GM23338 (cell line): ENCODE measurements around the gene ZNRD2. TPM values are rescaled to one million over a fixed set of nuclear protein-coding genes. Genes with fewer than 3 reads are reported as not detected.

ENCODE experiments used
- ATAC-seq: fragments of 200-7000 bp; cut with Tn5 transposase; 3 replicates; pipeline ENCODE4 v1.9.1; 2020
- DNase-seq: peaks from one replicate; pipeline ENCODE4 v3.0.0-alpha.2; 2015; ENCODE audit warnings: low spot score
- H2AFZ ChIP-seq: fragments of 200-600 bp; sonication (generic); 2 replicates; pipeline ENCODE4 v1.8.0; 2016; ENCODE audit warnings: antibody characterized with exemption, mild to moderate bottlenecking, moderate library complexity
- H3F3A ChIP-seq: fragments of 200-600 bp; sonication (generic); replicated peaks from 2 replicates; pipeline ENCODE4 v1.8.0; 2017; ENCODE audit warnings: antibody characterized with exemption, mixed run types, low read depth
- H3K27ac ChIP-seq: fragments of 200-600 bp; sonication (generic); 2 replicates; pipeline ENCODE4 v1.6.1; 2016; ENCODE audit warnings: low read depth
- H3K27me3 ChIP-seq: fragments of 200-600 bp; sonication (generic); 2 replicates; pipeline ENCODE4 v1.8.0; 2016; ENCODE audit warnings: mild to moderate bottlenecking, mixed run types, moderate library complexity; ENCODE audit not compliant: insufficient read depth
- H3K36me3 ChIP-seq: fragments of 200-600 bp; sonication (generic); 2 replicates; pipeline ENCODE4 v1.8.0; 2016; ENCODE audit warnings: mild to moderate bottlenecking; ENCODE audit not compliant: insufficient read depth
- H3K4me1 ChIP-seq: fragments of 200-600 bp; sonication (generic); 2 replicates; pipeline ENCODE4 v1.8.0; 2016; ENCODE audit warnings: mild to moderate bottlenecking, moderate library complexity; ENCODE audit not compliant: insufficient read depth
- H3K4me2 ChIP-seq: fragments of 200-600 bp; sonication (generic); 2 replicates; pipeline ENCODE4 v1.7.1; 2017; ENCODE audit warnings: mixed run types
- H3K4me3 ChIP-seq: fragments of 200-600 bp; sonication (generic); 2 replicates; pipeline ENCODE4 v1.6.1; 2016; ENCODE audit warnings: mixed run types
- H3K79me2 ChIP-seq: fragments of 200-600 bp; sonication (generic); replicated peaks from 2 replicates; pipeline ENCODE4 v1.8.0; 2017; ENCODE audit warnings: mild to moderate bottlenecking; ENCODE audit not compliant: insufficient read depth
- H3K9me2 ChIP-seq: fragments of 200-600 bp; sonication (generic); 2 replicates; pipeline ENCODE4 v1.8.0; 2017; ENCODE audit not compliant: insufficient read depth
- H4K20me1 ChIP-seq: fragments of 200-600 bp; sonication (generic); replicated peaks from 2 replicates; pipeline ENCODE4 v1.8.0; 2017; ENCODE audit warnings: mild to moderate bottlenecking; ENCODE audit not compliant: insufficient read depth
- H3K27ac Mint-ChIP-seq: 2 replicates; pipeline ENCODE4 v1.8.0; 2020; ENCODE audit warnings: inconsistent platforms, mild to moderate bottlenecking, moderate library complexity, mixed read lengths
- H3K27me3 Mint-ChIP-seq: 3 replicates; pipeline ENCODE4 v1.8.0; 2022; ENCODE audit warnings: low read depth, mild to moderate bottlenecking, moderate library complexity, mixed read lengths, inconsistent platforms; ENCODE audit not compliant: insufficient read depth, poor library complexity
- H3K36me3 Mint-ChIP-seq: 3 replicates; pipeline ENCODE4 v1.8.0; 2021; ENCODE audit warnings: low read depth, mild to moderate bottlenecking, inconsistent platforms, moderate library complexity, mixed read lengths
- H3K4me1 Mint-ChIP-seq: 3 replicates; pipeline ENCODE4 v1.8.0; 2020; ENCODE audit warnings: mild to moderate bottlenecking, inconsistent platforms, mixed read lengths
- H3K4me3 Mint-ChIP-seq: 3 replicates; pipeline ENCODE4 v1.8.0; 2021; ENCODE audit warnings: moderate library complexity, mild to moderate bottlenecking, inconsistent platforms, mixed read lengths
- H3K9me3 Mint-ChIP-seq: 3 replicates; pipeline ENCODE4 v1.8.0; 2020; ENCODE audit warnings: moderate library complexity, mild to moderate bottlenecking, inconsistent platforms, mixed read lengths
- EZH2 ChIP-seq: fragments of 200-600 bp; sonication (generic); IDR thresholded peaks from one replicate; pipeline ENCODE4 v1.8.0; 2017; ENCODE audit warnings: antibody characterized with exemption, mild to moderate bottlenecking, low read depth; ENCODE audit not compliant: unreplicated experiment
- EZH2phosphoT487 ChIP-seq: fragments of 200-600 bp; sonication (generic); IDR thresholded peaks from one replicate; pipeline ENCODE4 v1.8.1; 2018; ENCODE audit warnings: antibody characterized with exemption; ENCODE audit not compliant: unreplicated experiment
- NANOG ChIP-seq: IDR thresholded peaks from 2 replicates; pipeline ENCODE4 v1.6.1; 2016; ENCODE audit warnings: antibody characterized with exemption, borderline replicate concordance
- ZNF114 ChIP-seq: fragments of 250-450 bp; sonication (Bioruptor Pico); IDR thresholded peaks from 2 replicates; pipeline ENCODE4 v1.5.0; 2020; ENCODE audit warnings: mild to moderate bottlenecking, moderate library complexity
- polyA plus RNA-seq: library from polyadenylated mRNA; unstranded; fragments of >200 nt; fragmentation: Nextera tagmentation; extraction: Ambion mirVana; gene quantifications from 2 replicates; pipeline ENCODE4 v1.2.1, GENCODE V29; 2016
- total RNA-seq: library from RNA; depleted of rRNA; stranded (reverse); fragments of >200 nt; shearing (Covaris generic); gene quantifications from 2 replicates; pipeline ENCODE4 v1.2.3, GENCODE V29; 2014
- TF ChIP-seq, protein P1 (sequence below): IDR thresholded peaks from one replicate; pipeline ENCODE4 v1.6.1; 2018; ENCODE audit warnings: antibody characterized with exemption; ENCODE audit not compliant: unreplicated experiment
- TF ChIP-seq, protein P2 (sequence below): IDR thresholded peaks from 2 replicates; pipeline ENCODE4 v1.6.1; 2016; ENCODE audit warnings: antibody characterized with exemption
- TF ChIP-seq, protein P3 (sequence below), 2 experiments: fragments of 200-600 bp in 1 of 2; sonication (generic) in 1 of 2; conservative IDR thresholded peaks; 2 replicates each; pipeline versions ENCODE4 v1.5.1 to v1.6.1; 2016 to 2017; ENCODE audit warnings: antibody characterized with exemption in 2 of 2, low read depth in 2 of 2, mild to moderate bottlenecking in 2 of 2, moderate library complexity in 1 of 2

The ZNRD2 gene
- total and polyA plus RNA-seq, 2 experiments from 2014 or later: 78.6 to 148 TPM

DNA sequence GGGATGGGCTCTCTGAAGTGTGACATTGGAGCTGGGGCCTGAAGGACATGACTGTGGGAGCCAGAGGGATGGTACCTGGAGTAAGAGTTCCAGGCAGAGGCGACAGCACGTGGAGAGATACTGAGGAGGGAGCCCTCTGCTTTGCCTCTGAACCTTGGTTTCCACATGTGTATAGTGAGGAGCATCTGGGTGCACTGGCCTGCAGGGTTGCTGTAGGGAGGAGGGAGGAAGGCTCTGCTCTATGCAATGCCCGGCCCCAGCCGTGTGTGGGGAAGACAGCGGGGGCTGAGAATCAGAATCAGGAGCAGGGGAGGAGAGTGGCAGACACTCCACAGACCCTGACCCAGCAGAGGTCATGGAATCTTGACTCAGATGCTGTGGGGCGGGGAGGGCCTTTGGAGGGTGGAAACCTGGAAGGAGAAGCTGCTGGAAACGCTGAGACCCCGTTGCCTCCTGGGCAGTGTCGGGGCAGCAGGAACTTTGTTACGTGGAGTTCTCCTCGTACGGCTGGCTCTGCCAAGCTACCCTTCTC is 41.4 kb upstream of the ZNRD2 start (continued):
- TF ChIP-seq, protein P1, sequence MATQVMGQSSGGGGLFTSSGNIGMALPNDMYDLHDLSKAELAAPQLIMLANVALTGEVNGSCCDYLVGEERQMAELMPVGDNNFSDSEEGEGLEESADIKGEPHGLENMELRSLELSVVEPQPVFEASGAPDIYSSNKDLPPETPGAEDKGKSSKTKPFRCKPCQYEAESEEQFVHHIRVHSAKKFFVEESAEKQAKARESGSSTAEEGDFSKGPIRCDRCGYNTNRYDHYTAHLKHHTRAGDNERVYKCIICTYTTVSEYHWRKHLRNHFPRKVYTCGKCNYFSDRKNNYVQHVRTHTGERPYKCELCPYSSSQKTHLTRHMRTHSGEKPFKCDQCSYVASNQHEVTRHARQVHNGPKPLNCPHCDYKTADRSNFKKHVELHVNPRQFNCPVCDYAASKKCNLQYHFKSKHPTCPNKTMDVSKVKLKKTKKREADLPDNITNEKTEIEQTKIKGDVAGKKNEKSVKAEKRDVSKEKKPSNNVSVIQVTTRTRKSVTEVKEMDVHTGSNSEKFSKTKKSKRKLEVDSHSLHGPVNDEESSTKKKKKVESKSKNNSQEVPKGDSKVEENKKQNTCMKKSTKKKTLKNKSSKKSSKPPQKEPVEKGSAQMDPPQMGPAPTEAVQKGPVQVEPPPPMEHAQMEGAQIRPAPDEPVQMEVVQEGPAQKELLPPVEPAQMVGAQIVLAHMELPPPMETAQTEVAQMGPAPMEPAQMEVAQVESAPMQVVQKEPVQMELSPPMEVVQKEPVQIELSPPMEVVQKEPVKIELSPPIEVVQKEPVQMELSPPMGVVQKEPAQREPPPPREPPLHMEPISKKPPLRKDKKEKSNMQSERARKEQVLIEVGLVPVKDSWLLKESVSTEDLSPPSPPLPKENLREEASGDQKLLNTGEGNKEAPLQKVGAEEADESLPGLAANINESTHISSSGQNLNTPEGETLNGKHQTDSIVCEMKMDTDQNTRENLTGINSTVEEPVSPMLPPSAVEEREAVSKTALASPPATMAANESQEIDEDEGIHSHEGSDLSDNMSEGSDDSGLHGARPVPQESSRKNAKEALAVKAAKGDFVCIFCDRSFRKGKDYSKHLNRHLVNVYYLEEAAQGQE: no peak

DNA sequence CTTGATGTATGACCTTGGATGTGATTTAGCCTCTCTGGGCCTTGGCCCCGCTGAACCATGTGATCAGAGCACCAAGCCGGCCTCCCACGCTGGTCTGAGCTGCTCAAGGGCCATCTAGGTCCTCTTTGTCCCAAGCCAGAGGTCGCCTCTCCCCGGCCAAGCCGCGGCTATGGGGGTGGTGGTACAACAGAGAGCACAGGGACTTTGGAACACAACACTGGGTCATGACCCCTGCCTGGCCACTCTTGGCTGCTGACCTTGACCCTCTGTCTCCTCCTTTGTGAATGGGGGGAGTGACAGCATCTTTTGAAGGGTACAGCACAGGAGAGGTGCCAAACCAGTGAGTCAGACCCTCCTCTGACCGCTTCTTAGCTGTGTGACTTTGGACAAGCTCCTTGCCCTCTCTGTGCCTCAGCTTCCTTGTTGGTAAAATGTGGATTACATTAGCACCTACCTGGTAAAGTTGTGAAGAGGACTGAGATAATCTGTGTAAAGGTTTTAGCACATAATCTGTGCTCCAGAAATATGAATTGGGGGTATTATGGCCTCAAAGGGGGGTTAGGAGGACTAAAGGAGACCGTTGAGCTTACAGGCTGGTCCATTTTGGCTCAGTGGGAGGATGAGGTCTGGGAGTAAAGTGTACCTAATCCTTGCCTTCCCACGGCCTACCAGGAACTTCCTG is 40.7 kb upstream of the ZNRD2 start:
- DNase-seq (no peak), ATAC-seq (no peak)
- Histone ChIP-seq H2AFZ (no peak overlapping the region), H3K27ac (no peak overlapping the region), H3F3A (peaks cover 19% of the 10 kb centered on the region; the same call in 1 of the 2 replicates), H4K20me1 (peaks cover 2% of the 10 kb centered on the region; the same call in 1 of the 2 replicates), H3K4me2 (no peak overlapping the region), H3K9me2 (no peaks in the 10 kb centered on the region), H3K4me1 (peaks cover 3% of the 10 kb centered on the region; the same call in 1 of the 2 replicates), H3K36me3 (no peaks in the 10 kb centered on the region; the same call in 1 of the 2 replicates), H3K4me3 (no peak overlapping the region), H3K79me2 (no peaks in the 10 kb centered on the region), H3K27me3 (no peaks in the 10 kb centered on the region)
- no peak overlapping the region; the same call in 2 of the 3 replicates for H3K4me3 Mint-ChIP-seq
- H3K9me3 Mint-ChIP-seq: no peaks in the 10 kb centered on the region
- peaks cover 3% of the 10 kb centered on the region for H3K27me3 Mint-ChIP-seq
- H3K27ac Mint-ChIP-seq: no peak overlapping the region
- TF ChIP-seq, protein P2, sequence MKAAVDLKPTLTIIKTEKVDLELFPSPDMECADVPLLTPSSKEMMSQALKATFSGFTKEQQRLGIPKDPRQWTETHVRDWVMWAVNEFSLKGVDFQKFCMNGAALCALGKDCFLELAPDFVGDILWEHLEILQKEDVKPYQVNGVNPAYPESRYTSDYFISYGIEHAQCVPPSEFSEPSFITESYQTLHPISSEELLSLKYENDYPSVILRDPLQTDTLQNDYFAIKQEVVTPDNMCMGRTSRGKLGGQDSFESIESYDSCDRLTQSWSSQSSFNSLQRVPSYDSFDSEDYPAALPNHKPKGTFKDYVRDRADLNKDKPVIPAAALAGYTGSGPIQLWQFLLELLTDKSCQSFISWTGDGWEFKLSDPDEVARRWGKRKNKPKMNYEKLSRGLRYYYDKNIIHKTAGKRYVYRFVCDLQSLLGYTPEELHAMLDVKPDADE: no peak
- TF ChIP-seq EZH2 (no peak), EZH2phosphoT487 (no peak), NANOG (no peak)
- H3K4me1 Mint-ChIP-seq: peaks cover 4% of the 10 kb centered on the region; the same call in 2 of the 3 replicates
- peaks cover 43% of the 10 kb centered on the region for H3K36me3 Mint-ChIP-seq

DNA sequence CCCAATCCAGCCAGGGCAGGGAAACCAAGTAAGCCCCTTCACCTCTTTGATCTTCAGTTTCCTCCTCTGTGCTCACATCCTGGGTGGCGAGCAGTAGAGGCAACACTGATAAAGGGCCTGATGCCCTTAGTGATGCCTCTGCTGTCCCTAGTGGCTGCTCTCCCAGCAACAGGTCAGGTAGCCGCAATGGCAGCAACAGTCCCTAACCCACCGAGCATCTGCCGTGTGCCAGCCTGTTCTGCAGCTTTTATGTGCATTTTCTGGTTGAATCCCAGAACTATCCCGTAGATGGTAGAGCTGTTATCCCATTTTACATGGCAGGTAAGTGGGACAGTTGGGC is 40.1 kb upstream of the ZNRD2 start:
- H3K4me1 Mint-ChIP-seq: peaks cover 4% of the 10 kb centered on the region; the same call in 1 of the 3 replicates
- H3K27me3 ChIP-seq: no peaks in the 10 kb centered on the region
- H3K36me3 ChIP-seq: no peaks in the 10 kb centered on the region; the same call in 1 of the 2 replicates
- H3K27ac Mint-ChIP-seq: 0 out of 2 replicates have a peak overlapping the region, but pooled peaks have one; percentile 76
- no peaks in the 10 kb centered on the region for H3K9me3 Mint-ChIP-seq
- no peak overlapping the region for H3K4me3 ChIP-seq
- H3F3A ChIP-seq: peaks cover 19% of the 10 kb centered on the region; the same call in 1 of the 2 replicates
- H3K4me3 Mint-ChIP-seq: no peak overlapping the region; the same call in 2 of the 3 replicates
- ATAC-seq (peak; percentile 77), DNase-seq (peak; percentile 57)
- H3K27ac ChIP-seq: no peak overlapping the region
- no peaks in the 10 kb centered on the region for H3K9me2 ChIP-seq
- no peak for TF ChIP-seq ZNF114 (CRISPR knock-in tag)
- TF ChIP-seq, protein P3, sequence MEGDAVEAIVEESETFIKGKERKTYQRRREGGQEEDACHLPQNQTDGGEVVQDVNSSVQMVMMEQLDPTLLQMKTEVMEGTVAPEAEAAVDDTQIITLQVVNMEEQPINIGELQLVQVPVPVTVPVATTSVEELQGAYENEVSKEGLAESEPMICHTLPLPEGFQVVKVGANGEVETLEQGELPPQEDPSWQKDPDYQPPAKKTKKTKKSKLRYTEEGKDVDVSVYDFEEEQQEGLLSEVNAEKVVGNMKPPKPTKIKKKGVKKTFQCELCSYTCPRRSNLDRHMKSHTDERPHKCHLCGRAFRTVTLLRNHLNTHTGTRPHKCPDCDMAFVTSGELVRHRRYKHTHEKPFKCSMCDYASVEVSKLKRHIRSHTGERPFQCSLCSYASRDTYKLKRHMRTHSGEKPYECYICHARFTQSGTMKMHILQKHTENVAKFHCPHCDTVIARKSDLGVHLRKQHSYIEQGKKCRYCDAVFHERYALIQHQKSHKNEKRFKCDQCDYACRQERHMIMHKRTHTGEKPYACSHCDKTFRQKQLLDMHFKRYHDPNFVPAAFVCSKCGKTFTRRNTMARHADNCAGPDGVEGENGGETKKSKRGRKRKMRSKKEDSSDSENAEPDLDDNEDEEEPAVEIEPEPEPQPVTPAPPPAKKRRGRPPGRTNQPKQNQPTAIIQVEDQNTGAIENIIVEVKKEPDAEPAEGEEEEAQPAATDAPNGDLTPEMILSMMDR (conservative IDR thresholded peaks at IDR 0.05; ENCODE audit: low read depth in 2 of 2): peak; percentile 41 to 47
- H4K20me1 ChIP-seq: peaks cover 2% of the 10 kb centered on the region; the same call in 1 of the 2 replicates
- H3K4me1 ChIP-seq: peaks cover 3% of the 10 kb centered on the region; the same call in 1 of the 2 replicates
- no peak overlapping the region for H3K4me2 ChIP-seq
- peaks cover 3% of the 10 kb centered on the region for H3K27me3 Mint-ChIP-seq
- H3K79me2 ChIP-seq: no peaks in the 10 kb centered on the region
- no peak overlapping the region for H2AFZ ChIP-seq
- peaks cover 45% of the 10 kb centered on the region for H3K36me3 Mint-ChIP-seq
